SK-MEL-5 (cell line): ENCODE results near the gene MCAT. TPM values are rescaled to one million over a fixed set of nuclear protein-coding genes. Genes with fewer than 3 reads are reported as not detected.
A peak's percentile ranks its signal among the peaks of the same experiment; 100 is the strongest.
"Not testable (repeated sequence)": the region's sequence is repeated elsewhere in the genome, so short reads cannot be mapped to it uniquely, and the experiment has no call there.

ENCODE experiments used
- DNase-seq: peaks from one replicate; pipeline ENCODE4 v3.0.0-alpha.2; 2016; ENCODE audit warnings: low read depth, low spot score
- in situ Hi-C: cut with HindIII; loops from 2 replicates; pipeline ENCODE4 v1.10.0; 2016; ENCODE audit warnings: low sequenced_read_pairs, high pct_unique_total_duplicates, low pct_unique_long_range_greater_than_20kb
- total RNA-seq: library from RNA; depleted of rRNA; stranded (reverse); fragments of >200 nt; shearing (Covaris generic); gene quantifications from 2 replicates; pipeline ENCODE4 v1.2.3, GENCODE V29; 2014

The MCAT gene
- total RNA-seq, 1 experiment from 2014 or later, result 17.3 TPM

GRCh38 chr22:43160497-43161126 lies 17.4 kb upstream of the MCAT start:
- DNase-seq, result no peak
- in situ Hi-C loops, result no loop called here

- in situ Hi-C loops, result no loop called here
Observed at GRCh38 chr22:43159484-43160178, 16.4 kb upstream of the MCAT start.

GRCh38 chr22:43158778-43159483 lies 15.7 kb upstream of the MCAT start:
- in situ Hi-C loops, result no loop called here
- no peak for DNase-seq

More at GRCh38 chr22:43159484-43160178, 16.4 kb upstream of the MCAT start:
- peak; percentile 58 for DNase-seq

GRCh38 chr22:43157874-43158546 lies 14.8 kb upstream of the MCAT start:
- in situ Hi-C loops, result no loop called here
- no peak for DNase-seq

GRCh38 chr22:43156413-43156812 lies 13.2 kb upstream of the MCAT start:
- in situ Hi-C loops, result no loop called here
- DNase-seq, result no peak

- in situ Hi-C loops, result no loop called here
- no peak for DNase-seq
Observed at GRCh38 chr22:43155789-43156188, 12.6 kb upstream of the MCAT start.

GRCh38 chr22:43154887-43155536 lies 11.8 kb upstream of the MCAT start:
- in situ Hi-C loops, result no loop called here

GRCh38 chr22:43153899-43154298 lies 10.7 kb upstream of the MCAT start:
- in situ Hi-C loops, result no loop called here
- no peak for DNase-seq

More at GRCh38 chr22:43154887-43155536, 11.8 kb upstream of the MCAT start:
- no peak for DNase-seq

- DNase-seq, result peak; percentile 74
- in situ Hi-C loops, result no loop called here
Observed at GRCh38 chr22:43152357-43153071, 9.3 kb upstream of the MCAT start.

GRCh38 chr22:43152003-43152356 lies 8.8 kb upstream of the MCAT start:
- DNase-seq, result no peak
- in situ Hi-C loops, result no loop called here

GRCh38 chr22:43151251-43152002 lies 8.2 kb upstream of the MCAT start, which contains the start of gene TSPO:
Gene TSPO (plus strand): TSS chr22:43151559. CDS start chr22:43159239, 7,680 bp downstream.
- DNase-seq, result peak; percentile 54

GRCh38 chr22:43150731-43151206 lies 7.6 kb upstream of the MCAT start:
- DNase-seq, result no peak
- in situ Hi-C loops, result no loop called here

More at GRCh38 chr22:43151251-43152002, 8.2 kb upstream of the MCAT start, which contains the start of gene TSPO:
- in situ Hi-C loops, result no loop called here

- no peak for DNase-seq
- in situ Hi-C loops, result no loop called here
Observed at GRCh38 chr22:43148581-43148980, 5.4 kb upstream of the MCAT start.

GRCh38 chr22:43147821-43148220 lies 4.6 kb upstream of the MCAT start:
- DNase-seq, result no peak
- in situ Hi-C loops, result no loop called here

GRCh38 chr22:43146332-43146731 lies 3.1 kb upstream of the MCAT start:
- in situ Hi-C loops, result not testable (repeated sequence)

GRCh38 chr22:43145371-43145770 lies 2.2 kb upstream of the MCAT start:
- DNase-seq, in situ Hi-C loops: not testable (repeated sequence)

More at GRCh38 chr22:43146332-43146731, 3.1 kb upstream of the MCAT start:
- DNase-seq, result not testable (repeated sequence)
